Measurements from ENCODE around the gene GAS7. TPM values are rescaled to one million over a fixed set of nuclear protein-coding genes. Genes with fewer than 3 reads are reported as not detected.
"Not testable (repeated sequence)": the region's sequence is repeated elsewhere in the genome, so short reads cannot be mapped to it uniquely, and the experiment has no call there.

GAS7 gene
- total RNA-seq, 2 donors from 2014 or later = 69.0 to 70.8 TPM

GRCh38 chr17:10010752-10011151 is 187.7 kb downstream of the GAS7 start:
- no peaks in the 10 kb centered on the region for H3K27me3 ChIP-seq (replicated peaks; ENCODE audit: insufficient read depth)
- no peak for TF ChIP-seq CTCF (IDR thresholded peaks at IDR 0.05)
- no peak overlapping the region for H3K4me3 ChIP-seq
- H3K4me1 ChIP-seq (ENCODE audit: control insufficient read depth in 1 of 2, low read depth in 2 of 2) = no peaks in the 10 kb centered on the region
- DNase-seq (ENCODE audit: low spot score) (no peak), ATAC-seq (ENCODE audit: insufficient number of reproducible peaks, low FRiP score, low read depth) (no peak)
- no peaks in the 10 kb centered on the region for H3K9me3 ChIP-seq
- no peaks in the 10 kb centered on the region for H3K36me3 ChIP-seq
- no peak overlapping the region for H3K27ac ChIP-seq

GRCh38 chr17:10003705-10004104 is 194.7 kb downstream of the GAS7 start:
- no peaks in the 10 kb centered on the region for H3K4me1 ChIP-seq (ENCODE audit: control insufficient read depth in 1 of 2, low read depth in 2 of 2)
- no peak for TF ChIP-seq CTCF (IDR thresholded peaks at IDR 0.05)
- DNase-seq (ENCODE audit: low spot score) = no peak
- ATAC-seq (ENCODE audit: insufficient number of reproducible peaks, low FRiP score, low read depth) = no peak
- no peak overlapping the region for H3K4me3 ChIP-seq
- no peak overlapping the region for H3K27ac ChIP-seq
- no peaks in the 10 kb centered on the region for H3K27me3 ChIP-seq (replicated peaks; ENCODE audit: insufficient read depth)
- no peaks in the 10 kb centered on the region for H3K9me3 ChIP-seq
- H3K36me3 ChIP-seq = no peaks in the 10 kb centered on the region

GRCh38 chr17:10002567-10003360 is 195.6 kb downstream of the GAS7 start:
- DNase-seq (ENCODE audit: low spot score); H3K4me3 ChIP-seq; H3K36me3 ChIP-seq; H3K4me1 ChIP-seq (ENCODE audit: control insufficient read depth in 1 of 2, low read depth in 2 of 2); H3K27me3 ChIP-seq (replicated peaks; ENCODE audit: insufficient read depth); H3K27ac ChIP-seq; ATAC-seq (ENCODE audit: insufficient number of reproducible peaks, low FRiP score, low read depth); H3K9me3 ChIP-seq: not testable (repeated sequence)

GRCh38 chr17:10001306-10001873 is 197.0 kb downstream of the GAS7 start:
- no peak for DNase-seq (ENCODE audit: low spot score)
- no peak overlapping the region for H3K27ac ChIP-seq
- no peak for TF ChIP-seq CTCF (IDR thresholded peaks at IDR 0.05)

GRCh38 chr17:9999919-10000695 is 198.3 kb downstream of the GAS7 start:
- H3K36me3 ChIP-seq = no peaks in the 10 kb centered on the region
- H3K4me1 ChIP-seq (ENCODE audit: control insufficient read depth in 1 of 2, low read depth in 2 of 2) = no peaks in the 10 kb centered on the region
- H3K9me3 ChIP-seq = no peaks in the 10 kb centered on the region
- ATAC-seq (ENCODE audit: insufficient number of reproducible peaks, low FRiP score, low read depth) (no peak), DNase-seq (ENCODE audit: low spot score) (no peak)
- H3K27ac ChIP-seq = no peak overlapping the region
- TF ChIP-seq CTCF (IDR thresholded peaks at IDR 0.05) = no peak
- no peak overlapping the region for H3K4me3 ChIP-seq
- H3K27me3 ChIP-seq (replicated peaks; ENCODE audit: insufficient read depth) = no peaks in the 10 kb centered on the region

More at GRCh38 chr17:10001306-10001873, 197.0 kb downstream of the GAS7 start:
- Histone ChIP-seq H3K4me3 (no peak overlapping the region), H3K27me3 (replicated peaks; ENCODE audit: insufficient read depth) (no peaks in the 10 kb centered on the region), H3K36me3 (no peaks in the 10 kb centered on the region), H3K4me1 (ENCODE audit: control insufficient read depth in 1 of 2, low read depth in 2 of 2) (no peaks in the 10 kb centered on the region), H3K9me3 (no peaks in the 10 kb centered on the region)
- ATAC-seq (ENCODE audit: insufficient number of reproducible peaks, low FRiP score, low read depth) = no peak

Data from thoracic aorta (tissue), 2 donors.